G401.6 (cell line): ENCODE data around the gene COL6A1.

ENCODE experiments used
- FAIRE-seq: peaks from 2 replicates; lab custom pipeline; 2012; peaks lifted over from hg19 to GRCh38; lab: Jason Lieb, UNC

COL6A1 gene

GRCh38 chr21:45994086-45994661, 12.6 kb downstream of the COL6A1 start:
- FAIRE-seq = no peak

- no peak for FAIRE-seq
These were observed 13.5 kb downstream of the COL6A1 start for GRCh38 chr21:45994759-45995685.

GRCh38 chr21:45995686-45996179, 14.2 kb downstream of the COL6A1 start:
- FAIRE-seq = no peak

DNA sequence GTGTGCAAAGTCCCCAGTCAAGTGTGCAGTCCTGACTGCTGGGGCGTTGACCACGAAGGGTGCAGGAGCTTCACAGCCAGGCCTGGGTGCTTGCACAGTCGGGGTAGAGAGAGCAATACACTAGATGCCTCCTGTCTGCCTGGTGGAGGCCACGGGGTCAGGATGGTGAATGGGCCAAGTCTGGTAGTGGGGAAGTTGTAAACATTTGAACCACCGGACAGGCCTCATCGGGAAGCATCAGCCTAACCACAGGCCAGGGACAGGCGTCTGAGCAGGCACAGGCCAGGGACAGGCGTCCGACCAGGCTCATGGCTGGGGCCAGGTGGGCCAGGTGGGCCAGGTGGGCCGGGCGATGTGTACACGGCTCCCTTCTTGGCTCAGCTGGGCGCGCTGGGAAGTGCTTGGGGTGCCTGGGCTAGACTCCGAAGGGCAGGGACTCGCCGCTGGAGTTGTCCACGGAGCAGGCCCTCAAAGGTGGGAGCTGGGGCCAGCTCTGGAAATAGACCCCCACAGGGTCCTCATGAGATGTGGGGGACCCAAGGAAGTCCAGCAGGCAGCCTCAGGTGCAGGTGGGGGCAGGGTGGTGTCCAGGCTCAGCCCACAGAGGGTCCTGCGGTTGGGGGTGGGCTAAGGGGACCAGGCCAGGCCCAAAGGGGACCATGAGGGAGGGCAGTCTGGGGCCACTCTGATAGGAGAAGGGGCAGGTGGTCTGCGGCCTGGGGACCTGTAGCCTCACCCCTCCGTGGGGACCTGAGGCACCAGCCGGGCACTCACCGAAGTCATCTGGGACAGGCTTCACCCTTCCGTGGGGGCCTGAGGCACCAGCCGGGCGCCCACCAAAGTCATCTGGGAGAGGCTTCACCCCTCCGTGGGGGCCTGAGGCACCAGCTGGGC, 15.0 kb downstream of the COL6A1 start:
- no peak for FAIRE-seq

GRCh38 chr21:45997205-45997494, 15.6 kb downstream of the COL6A1 start:
- FAIRE-seq = no peak

DNA sequence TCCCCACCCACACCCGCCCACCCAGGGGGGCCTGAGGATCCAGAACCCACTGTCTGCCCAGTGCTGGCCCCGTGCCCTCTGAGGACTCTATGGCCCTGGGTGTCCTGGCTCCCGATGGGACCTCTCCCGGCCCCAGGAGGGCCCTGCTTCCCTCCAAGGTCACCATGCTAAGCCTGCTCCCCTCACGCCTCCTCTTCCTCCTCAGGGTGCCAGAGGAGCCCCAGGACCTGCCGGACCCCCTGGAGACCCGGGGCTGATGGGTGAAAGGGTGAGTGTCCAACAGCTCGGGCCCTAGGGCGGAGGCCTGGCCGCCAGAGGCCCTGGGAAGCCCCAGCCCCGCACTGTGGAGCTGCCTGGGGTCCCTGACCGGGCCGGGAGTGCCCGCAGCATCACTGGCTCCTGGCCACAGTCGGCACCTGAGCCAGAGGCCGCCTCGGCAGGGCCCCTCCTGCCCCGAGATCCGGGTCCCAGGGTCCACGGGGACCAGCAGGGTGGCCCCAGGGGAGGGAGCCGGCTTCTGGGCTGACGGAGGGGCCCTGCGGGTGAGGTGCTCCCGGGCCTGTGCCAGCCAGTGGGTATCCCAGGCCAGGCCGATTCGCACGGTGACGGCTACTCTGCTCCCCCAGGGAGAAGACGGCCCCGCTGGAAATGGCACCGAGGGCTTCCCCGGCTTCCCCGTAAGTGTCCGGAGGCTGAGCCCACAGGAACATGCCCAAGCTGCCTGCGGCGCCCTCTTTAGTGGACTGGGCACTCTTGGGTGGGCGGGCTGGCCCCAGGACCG, 16.1 kb downstream of the COL6A1 start:
- no peak for FAIRE-seq

- FAIRE-seq = no peak
These were observed 16.7 kb downstream of the COL6A1 start for GRCh38 chr21:45998276-45998701.

DNA sequence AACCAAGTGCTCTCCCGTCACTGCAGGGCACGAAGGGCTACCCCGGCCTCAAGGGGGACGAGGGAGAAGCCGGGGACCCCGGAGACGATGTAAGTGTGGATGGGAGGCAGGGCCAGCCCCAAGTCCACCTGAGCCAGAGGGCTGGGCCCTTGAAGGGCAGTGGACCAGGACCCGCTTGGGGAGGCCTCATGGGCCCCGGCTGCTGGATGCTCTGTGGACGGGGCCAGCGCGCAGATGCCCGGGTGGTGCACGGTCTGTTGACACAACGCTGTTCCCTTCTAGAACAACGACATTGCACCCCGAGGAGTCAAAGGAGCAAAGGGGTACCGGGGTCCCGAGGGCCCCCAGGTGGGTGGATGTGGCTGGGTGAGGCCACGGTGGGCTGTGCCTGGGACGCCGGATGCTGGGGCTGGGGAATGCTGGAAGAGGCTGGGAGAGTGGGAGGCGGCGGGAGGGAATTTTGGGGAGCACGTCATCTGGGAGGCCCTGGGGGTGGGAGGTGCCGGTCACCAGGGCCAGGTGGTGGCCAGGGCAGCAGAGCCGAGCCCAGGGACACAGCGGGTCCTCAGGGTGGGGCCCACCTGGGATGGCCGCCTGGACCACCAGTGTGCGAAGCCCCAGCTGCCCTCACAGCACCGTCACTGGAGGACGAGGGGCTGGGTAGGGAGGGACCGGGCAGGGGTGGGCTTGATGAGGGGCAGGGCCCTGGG, 17.5 kb downstream of the COL6A1 start:
- FAIRE-seq = no peak

DNA sequence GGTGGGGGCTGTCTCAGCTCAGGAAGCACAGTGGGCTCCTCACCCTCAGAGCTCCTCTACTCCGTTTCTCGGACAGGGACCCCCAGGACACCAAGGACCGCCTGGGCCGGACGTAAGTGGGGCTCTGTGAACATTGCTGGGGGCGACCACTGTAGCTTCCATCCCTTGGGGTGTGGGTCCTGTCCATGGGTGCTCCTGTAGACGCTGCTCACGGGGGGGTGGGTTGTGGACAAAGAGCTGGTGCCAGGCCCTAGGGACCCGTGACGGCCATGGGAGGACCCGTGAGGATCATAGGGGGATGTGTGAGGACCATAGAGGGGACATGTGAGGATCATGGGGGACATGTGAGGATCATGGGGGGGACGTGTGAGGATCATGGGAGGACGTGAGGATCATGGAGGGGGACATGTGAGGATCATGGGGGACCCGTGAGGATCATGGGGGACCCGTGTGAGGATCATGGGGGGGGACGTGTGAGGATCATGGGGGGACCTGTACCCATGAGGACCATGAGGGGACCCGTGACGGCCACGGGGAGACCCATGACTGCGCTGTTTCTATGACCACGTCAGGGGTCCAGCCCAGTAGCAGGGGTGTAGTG, 18.1 kb downstream of the COL6A1 start:
- FAIRE-seq = no peak

DNA sequence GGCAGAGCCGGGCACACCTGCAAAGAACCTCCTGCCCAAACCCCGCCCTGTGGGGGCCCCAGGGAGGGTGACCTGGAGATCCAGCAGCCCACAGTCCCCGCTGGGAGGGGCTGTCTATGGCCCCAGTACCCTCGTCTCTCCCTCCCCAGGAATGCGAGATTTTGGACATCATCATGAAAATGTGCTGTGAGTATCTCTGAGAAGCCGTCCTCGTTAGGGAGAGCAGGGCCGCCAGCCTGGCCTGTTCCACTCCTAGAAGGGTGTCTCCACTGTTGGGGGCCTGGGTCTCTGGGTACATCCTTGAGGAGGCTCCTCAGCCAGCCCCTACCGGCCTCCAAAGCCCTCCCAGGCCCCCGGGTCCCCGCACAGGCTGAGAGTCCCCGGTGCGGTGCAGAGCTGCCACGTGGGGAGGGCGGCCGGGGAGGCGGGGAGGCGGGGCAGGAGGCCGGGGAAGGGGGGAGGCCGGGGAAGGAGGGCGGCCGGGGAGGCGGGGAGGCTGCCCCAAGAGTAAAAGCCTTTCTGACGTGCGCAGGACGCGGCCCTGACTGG, 18.7 kb downstream of the COL6A1 start:
- FAIRE-seq = no peak

DNA sequence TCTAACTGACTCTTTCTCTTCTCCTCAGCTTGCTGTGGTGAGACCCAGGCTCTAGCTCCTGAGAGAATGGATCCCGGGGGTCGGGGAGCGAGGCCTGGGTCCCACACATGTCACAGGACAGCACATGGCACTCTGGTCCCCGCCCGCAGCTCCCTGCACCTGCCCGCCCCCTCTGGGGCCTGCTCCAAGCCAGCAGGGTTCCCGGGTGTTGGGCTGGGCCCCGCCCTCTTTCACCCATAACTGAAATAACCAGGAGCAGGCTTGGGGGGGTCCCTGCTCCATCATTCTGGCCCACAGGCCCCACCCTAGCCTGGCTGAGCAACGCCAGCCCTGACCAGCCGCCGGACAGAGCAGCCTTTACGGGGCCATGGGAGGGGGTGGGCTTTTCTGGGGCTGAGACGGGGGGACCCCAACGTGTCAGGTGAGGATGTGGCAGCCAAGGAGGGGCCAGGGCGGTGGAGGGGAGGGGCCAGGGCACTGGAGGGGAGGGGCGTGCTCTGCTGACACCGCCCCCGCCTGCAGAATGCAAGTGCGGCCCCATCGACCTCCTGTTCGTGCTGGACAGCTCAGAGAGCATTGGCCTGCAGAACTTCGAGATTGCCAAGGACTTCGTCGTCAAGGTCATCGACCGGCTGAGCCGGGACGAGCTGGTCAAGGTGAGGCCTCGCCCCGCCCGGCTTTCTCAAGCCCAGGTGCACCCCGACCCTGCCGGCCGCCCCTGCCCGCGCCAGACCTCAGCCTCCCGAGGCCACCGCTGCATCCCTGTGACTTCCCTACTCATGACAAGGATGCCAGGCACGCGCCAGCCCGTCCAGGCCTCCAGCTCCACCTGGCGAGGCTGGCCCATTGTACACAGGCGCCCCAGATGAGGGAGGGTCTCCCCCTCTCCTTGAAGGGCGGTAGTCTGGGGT, 19.4 kb downstream of the COL6A1 start:
- no peak for FAIRE-seq

- no peak for FAIRE-seq
These were observed 20.5 kb downstream of the COL6A1 start for GRCh38 chr21:46001821-46002681.

- no peak for FAIRE-seq
These were observed 21.4 kb downstream of the COL6A1 start for GRCh38 chr21:46002841-46003574.

- FAIRE-seq = no peak
These were observed 22.0 kb downstream of the COL6A1 start for GRCh38 chr21:46003575-46004007.

DNA sequence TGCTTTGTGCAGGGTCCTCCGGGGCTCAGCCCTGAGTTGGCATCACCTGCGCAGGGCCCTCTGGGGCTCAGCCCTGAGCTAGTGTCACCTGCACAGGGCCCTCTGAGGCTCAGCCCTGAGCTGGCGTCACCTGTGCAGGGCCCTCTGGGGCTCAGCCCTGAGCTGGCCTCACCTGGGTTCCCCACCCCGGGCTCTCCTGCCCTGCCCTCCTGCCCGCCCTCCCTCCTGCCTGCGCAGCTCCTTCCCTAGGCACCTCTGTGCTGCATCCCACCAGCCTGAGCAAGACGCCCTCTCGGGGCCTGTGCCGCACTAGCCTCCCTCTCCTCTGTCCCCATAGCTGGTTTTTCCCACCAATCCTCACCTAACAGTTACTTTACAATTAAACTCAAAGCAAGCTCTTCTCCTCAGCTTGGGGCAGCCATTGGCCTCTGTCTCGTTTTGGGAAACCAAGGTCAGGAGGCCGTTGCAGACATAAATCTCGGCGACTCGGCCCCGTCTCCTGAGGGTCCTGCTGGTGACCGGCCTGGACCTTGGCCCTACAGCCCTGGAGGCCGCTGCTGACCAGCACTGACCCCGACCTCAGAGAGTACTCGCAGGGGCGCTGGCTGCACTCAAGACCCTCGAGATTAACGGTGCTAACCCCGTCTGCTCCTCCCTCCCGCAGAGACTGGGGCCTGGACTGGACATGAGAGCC, 22.7 kb downstream of the COL6A1 start:
- FAIRE-seq = no peak

DNA sequence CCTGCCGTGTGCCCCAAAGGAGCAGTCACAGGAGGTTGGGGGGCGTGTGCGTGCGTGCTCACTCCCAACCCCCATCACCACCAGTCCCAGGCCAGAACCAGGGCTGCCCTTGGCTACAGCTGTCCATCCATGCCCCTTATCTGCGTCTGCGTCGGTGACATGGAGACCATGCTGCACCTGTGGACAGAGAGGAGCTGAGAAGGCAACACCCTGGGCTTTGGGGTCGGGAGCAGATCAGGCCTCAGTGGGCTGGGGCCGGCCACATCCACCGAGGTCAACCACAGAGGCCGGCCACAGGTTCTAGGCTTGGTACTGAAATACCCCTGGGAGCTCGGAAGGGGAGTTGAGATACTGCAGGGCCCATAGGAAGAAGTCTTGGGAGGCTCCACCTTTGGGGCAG, 23.5 kb downstream of the COL6A1 start:
- FAIRE-seq = no peak

GRCh38 chr21:46005481-46005881, 23.9 kb downstream of the COL6A1 start:
- no peak for FAIRE-seq
